A673 (cell line): ENCODE measurements around the gene ZNF664.

ENCODE experiments used
- EZH2 ChIP-seq: fragments of 200-600 bp; sonication (generic); IDR thresholded peaks from 2 replicates; pipeline ENCODE4 v1.6.1; 2017; ENCODE audit warnings: borderline replicate concordance, low read depth, mild to moderate bottlenecking, mixed read lengths, antibody characterized with exemption, low read length; ENCODE audit not compliant: poor library complexity, severe bottlenecking
- TF ChIP-seq, protein P1 (sequence below): fragments of 300-800, 200-600 bp; sonication (generic); conservative IDR thresholded peaks from 2 replicates; pipeline ENCODE4 v1.5.1; 2017; ENCODE audit warnings: low read depth, mild to moderate bottlenecking, antibody characterized with exemption, low read length, moderate library complexity, mixed read lengths

DNA sequence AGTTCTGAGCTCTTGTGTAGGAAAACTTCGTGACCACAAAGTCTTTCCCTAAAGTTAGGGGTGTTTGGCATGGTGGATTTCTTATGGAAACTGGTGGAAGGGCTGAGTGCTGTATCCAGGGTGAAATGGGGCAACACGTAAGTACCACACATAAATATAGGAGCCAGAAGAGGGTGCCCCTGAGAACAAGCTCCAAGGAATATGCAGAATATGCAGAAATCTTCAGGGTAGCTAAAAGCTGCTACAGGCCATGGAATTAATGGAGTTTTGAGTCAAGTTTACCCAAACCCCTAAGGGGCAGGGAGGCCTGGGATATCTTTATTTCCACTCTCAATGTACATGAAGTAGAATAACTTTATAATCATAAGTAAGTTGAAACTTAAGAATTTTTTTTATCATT lies 44.0 kb downstream of the ZNF664 start:
- TF ChIP-seq, protein P1, sequence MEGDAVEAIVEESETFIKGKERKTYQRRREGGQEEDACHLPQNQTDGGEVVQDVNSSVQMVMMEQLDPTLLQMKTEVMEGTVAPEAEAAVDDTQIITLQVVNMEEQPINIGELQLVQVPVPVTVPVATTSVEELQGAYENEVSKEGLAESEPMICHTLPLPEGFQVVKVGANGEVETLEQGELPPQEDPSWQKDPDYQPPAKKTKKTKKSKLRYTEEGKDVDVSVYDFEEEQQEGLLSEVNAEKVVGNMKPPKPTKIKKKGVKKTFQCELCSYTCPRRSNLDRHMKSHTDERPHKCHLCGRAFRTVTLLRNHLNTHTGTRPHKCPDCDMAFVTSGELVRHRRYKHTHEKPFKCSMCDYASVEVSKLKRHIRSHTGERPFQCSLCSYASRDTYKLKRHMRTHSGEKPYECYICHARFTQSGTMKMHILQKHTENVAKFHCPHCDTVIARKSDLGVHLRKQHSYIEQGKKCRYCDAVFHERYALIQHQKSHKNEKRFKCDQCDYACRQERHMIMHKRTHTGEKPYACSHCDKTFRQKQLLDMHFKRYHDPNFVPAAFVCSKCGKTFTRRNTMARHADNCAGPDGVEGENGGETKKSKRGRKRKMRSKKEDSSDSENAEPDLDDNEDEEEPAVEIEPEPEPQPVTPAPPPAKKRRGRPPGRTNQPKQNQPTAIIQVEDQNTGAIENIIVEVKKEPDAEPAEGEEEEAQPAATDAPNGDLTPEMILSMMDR = no peak
- no peak for TF ChIP-seq EZH2
